A673 (cell line): ENCODE data around the gene RCC1.

Source experiments
- EZH2 ChIP-seq: fragments of 200-600 bp; sonication (generic); IDR thresholded peaks from 2 replicates; pipeline ENCODE4 v1.6.1; 2017; ENCODE audit warnings: borderline replicate concordance, low read depth, mild to moderate bottlenecking, mixed read lengths, antibody characterized with exemption, low read length; ENCODE audit not compliant: poor library complexity, severe bottlenecking
- TF ChIP-seq, protein P1 (sequence below): fragments of 300-800, 200-600 bp; sonication (generic); conservative IDR thresholded peaks from 2 replicates; pipeline ENCODE4 v1.5.1; 2017; ENCODE audit warnings: low read depth, mild to moderate bottlenecking, antibody characterized with exemption, low read length, moderate library complexity, mixed read lengths

DNA sequence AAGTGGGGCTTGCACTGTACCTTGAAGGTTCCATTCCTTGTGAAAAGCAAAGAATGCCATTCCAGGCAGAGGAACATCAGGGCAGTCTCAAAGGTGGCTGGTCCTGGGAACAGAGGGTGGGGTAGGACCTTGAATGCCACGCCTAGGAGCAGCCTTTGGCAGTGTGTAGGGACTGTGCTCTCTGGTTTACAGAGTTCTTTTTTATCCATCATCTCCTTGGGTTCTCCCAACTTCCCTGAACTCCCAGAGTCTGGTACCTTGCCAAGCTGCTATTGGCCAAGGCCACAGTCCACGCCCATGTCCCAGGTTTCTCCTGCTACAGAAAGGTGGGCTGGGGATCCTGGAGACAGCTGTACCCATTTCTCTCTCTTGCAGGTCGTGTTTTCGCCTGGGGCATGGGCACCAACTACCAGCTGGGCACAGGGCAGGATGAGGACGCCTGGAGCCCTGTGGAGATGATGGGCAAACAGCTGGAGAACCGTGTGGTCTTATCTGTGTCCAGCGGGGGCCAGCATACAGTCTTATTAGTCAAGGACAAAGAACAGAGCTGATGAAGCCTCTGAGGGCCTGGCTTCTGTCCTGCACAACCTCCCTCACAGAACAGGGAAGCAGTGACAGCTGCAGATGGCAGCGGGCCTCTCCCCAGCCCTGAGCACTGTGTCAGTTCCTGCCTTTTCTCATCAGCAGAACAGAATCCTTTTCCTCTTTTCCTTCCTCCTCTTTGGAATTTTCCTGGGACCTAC, 31.8 kb downstream of the RCC1 start:
- TF ChIP-seq, protein P1, sequence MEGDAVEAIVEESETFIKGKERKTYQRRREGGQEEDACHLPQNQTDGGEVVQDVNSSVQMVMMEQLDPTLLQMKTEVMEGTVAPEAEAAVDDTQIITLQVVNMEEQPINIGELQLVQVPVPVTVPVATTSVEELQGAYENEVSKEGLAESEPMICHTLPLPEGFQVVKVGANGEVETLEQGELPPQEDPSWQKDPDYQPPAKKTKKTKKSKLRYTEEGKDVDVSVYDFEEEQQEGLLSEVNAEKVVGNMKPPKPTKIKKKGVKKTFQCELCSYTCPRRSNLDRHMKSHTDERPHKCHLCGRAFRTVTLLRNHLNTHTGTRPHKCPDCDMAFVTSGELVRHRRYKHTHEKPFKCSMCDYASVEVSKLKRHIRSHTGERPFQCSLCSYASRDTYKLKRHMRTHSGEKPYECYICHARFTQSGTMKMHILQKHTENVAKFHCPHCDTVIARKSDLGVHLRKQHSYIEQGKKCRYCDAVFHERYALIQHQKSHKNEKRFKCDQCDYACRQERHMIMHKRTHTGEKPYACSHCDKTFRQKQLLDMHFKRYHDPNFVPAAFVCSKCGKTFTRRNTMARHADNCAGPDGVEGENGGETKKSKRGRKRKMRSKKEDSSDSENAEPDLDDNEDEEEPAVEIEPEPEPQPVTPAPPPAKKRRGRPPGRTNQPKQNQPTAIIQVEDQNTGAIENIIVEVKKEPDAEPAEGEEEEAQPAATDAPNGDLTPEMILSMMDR: no peak
- no peak for TF ChIP-seq EZH2
